Ovary (tissue), 3 donors: ENCODE measurements around the gene BGN.

Source experiments
- POLR2A ChIP-seq: fragments of 450-650 bp; IDR thresholded peaks from one replicate; pipeline ENCODE4 v1.6.1; 2017; ENCODE audit warnings: antibody characterized with exemption, mild to moderate bottlenecking, moderate library complexity
- TF ChIP-seq, protein P1 (sequence below), 3 donors: fragments of 450-650 bp in 2 of 3; fragments of 200-600 bp in 1 of 3; IDR thresholded peaks; one replicate each; pipeline versions ENCODE4 v1.5.1 to v1.8.0; 2016 to 2022; ENCODE audit warnings: antibody characterized with exemption in 3 of 3, mild to moderate bottlenecking in 1 of 3
- donor health status: DM: no; HTN: no; CAD: no.

DNA sequence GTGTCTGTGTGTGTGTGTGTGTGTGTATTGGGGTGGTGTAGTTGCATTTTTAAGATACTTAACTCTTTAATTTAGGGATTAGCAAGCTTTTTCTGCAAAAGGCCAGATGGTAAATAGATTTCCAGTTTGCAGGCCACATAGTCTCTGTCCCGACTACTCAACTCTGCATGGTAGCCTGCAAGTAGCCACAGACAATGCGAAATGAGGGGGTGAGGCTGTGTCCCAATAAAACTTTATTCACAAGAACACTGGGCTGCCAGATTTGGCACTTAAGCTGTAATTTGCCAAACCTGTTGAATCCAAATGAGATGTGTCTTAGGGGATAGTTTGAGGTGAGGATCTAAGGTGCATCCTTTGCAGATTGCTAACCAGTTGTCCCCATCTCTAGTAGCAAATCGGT is 29.5 kb downstream of the BGN start:
- TF ChIP-seq, protein P1, sequence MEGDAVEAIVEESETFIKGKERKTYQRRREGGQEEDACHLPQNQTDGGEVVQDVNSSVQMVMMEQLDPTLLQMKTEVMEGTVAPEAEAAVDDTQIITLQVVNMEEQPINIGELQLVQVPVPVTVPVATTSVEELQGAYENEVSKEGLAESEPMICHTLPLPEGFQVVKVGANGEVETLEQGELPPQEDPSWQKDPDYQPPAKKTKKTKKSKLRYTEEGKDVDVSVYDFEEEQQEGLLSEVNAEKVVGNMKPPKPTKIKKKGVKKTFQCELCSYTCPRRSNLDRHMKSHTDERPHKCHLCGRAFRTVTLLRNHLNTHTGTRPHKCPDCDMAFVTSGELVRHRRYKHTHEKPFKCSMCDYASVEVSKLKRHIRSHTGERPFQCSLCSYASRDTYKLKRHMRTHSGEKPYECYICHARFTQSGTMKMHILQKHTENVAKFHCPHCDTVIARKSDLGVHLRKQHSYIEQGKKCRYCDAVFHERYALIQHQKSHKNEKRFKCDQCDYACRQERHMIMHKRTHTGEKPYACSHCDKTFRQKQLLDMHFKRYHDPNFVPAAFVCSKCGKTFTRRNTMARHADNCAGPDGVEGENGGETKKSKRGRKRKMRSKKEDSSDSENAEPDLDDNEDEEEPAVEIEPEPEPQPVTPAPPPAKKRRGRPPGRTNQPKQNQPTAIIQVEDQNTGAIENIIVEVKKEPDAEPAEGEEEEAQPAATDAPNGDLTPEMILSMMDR (IDR thresholded peaks at IDR 0.05): no peak
- TF ChIP-seq POLR2A: no peak
